Stimulated activated naive CD4-positive, alpha-beta T cell (primary cell): ENCODE results near the gene ADO.

Experiments
- DNase-seq, 6 experiments: peaks; one replicate each; lab custom pipeline; 2025; lab: John Stamatoyannopoulos, UW

ADO gene

GRCh38 chr10:62792261-62792660 lies 12.3 kb upstream of the ADO start:
- DNase-seq, result no peak

- no peak for DNase-seq
Observed at GRCh38 chr10:62794306-62794705, 10.2 kb upstream of the ADO start.

- DNase-seq, result no peak
Observed at GRCh38 chr10:62795100-62795499, 9.4 kb upstream of the ADO start.

- no peak for DNase-seq
Observed at GRCh38 chr10:62795762-62796161, 8.8 kb upstream of the ADO start.

- no peak for DNase-seq
Observed at GRCh38 chr10:62796896-62797295, 7.6 kb upstream of the ADO start.

GRCh38 chr10:62801871-62802270 lies 2.6 kb upstream of the ADO start:
- DNase-seq, result no peak

GRCh38 chr10:62803724-62804355 lies 680 bp upstream of the ADO start:
- no peak for DNase-seq

GRCh38 chr10:62805231-62806099 lies 945 bp downstream of the ADO start:
- DNase-seq, result no peak

GRCh38 chr10:62806251-62806650 lies 1.7 kb downstream of the ADO start:
- DNase-seq, result no peak

- DNase-seq, result no peak
Observed at GRCh38 chr10:62810156-62810902, 5.8 kb downstream of the ADO start.

GRCh38 chr10:62811159-62811875 lies 6.8 kb downstream of the ADO start:
- DNase-seq, result no peak

GRCh38 chr10:62812672-62813439 lies 8.3 kb downstream of the ADO start:
- DNase-seq, result no peak

- DNase-seq, result no peak
Observed at GRCh38 chr10:62813453-62813852, 8.9 kb downstream of the ADO start.

- no peak for DNase-seq
Observed at GRCh38 chr10:62813981-62814380, 9.5 kb downstream of the ADO start.

GRCh38 chr10:62814756-62815380 lies 10.3 kb downstream of the ADO start:
- peak in 2 of 6 experiments; percentile 33 to 36 for DNase-seq

- DNase-seq, result peak in 3 of 6 experiments; percentile 34 to 51 (median 44)
Observed at GRCh38 chr10:62815381-62816075, 11.0 kb downstream of the ADO start.

- DNase-seq, result no peak
Observed at GRCh38 chr10:62816076-62816330, 11.5 kb downstream of the ADO start.

- DNase-seq, result peak; percentile 92 to 99 (median 97)
Observed at GRCh38 chr10:62816331-62817120, 12.0 kb downstream of the ADO start, which contains the start of gene EGR2. Gene EGR2, minus strand, starts transcription at chr10:62816366. Its CDS starts 337 bp downstream, at chr10:62816029.

GRCh38 chr10:62817121-62817765 lies 12.7 kb downstream of the ADO start:
- peak in 2 of 6 experiments; percentile 55 to 56 for DNase-seq
